Measurements from ENCODE around the gene MED31. TPM values are rescaled to one million over a fixed set of nuclear protein-coding genes. Genes with fewer than 3 reads are reported as not detected.
A peak's percentile ranks its signal among the peaks of the same experiment; 100 is the strongest.

Gene MED31
- total RNA-seq, 1 donor from 2014 or later = 21.0 TPM

DNA sequence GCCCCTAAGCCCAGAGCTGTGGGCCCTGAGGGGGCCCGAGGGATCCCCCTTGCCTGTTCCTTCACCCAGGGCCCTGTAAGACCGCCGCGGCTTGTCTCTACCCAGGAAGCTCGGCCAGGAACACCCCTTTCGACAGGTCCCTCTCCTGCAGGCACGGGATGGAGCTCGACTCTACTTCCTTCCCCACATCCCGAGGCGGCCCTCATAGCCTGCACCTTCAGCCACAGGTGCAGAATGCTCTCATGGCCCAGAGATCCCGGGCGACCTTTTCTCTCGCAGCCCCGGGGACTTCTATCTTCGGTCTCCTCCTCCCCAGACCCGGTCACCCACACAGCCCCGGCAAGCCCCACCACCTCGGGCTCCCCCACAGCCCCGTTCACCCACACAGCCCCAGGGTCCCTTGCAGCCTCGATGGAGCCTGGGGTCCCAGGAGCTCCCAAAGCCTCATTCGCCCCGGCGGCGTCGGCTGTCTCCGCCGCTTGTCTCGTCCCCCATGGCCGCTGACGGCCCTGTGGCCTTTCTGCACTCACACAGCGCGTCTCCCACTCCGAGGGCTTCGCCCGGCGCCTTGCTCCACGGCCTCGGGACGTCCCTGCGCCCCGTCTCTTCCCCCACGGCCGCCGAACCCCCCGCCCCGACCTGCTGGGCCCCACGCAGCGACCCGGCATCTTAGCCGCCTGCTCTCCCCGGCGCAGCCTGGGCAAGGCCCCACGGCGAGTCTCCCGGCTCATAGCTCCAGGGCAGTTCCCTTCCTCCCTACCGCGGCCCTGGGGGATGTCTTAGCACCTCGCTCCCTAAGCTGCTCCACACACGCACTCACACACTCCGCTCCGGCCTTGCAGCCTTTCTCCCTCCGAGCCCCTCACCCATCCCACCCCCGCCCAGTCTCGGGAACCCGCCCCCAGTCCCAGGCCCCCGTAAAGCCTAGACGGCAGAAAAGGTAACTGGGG lies 11.5 kb downstream of the MED31 start:
- peak overlapping the region; percentile 81 for H3K9ac ChIP-seq (ENCODE audit: low read length)
- H3K4me1 ChIP-seq (ENCODE audit: insufficient read depth, low read length) = peaks cover 28% of the 10 kb centered on the region
- no peaks in the 10 kb centered on the region for H3K9me3 ChIP-seq (ENCODE audit: insufficient read depth, low read depth, low read length)
- peak; percentile 46 for DNase-seq (ENCODE audit: low read depth)
- H3K4me3 ChIP-seq (ENCODE audit: insufficient read depth, low read depth, low read length) = peak overlapping the region; percentile 78
- H3K27me3 ChIP-seq (ENCODE audit: insufficient read depth, low read length) = no peaks in the 10 kb centered on the region
- Mint-ChIP-seq H3K36me3 (ENCODE audit: low read depth, unreplicated experiment) (peaks cover 9% of the 10 kb centered on the region), H3K27ac (ENCODE audit: unreplicated experiment) (peak overlapping the region; percentile 85), H3K27me3 (ENCODE audit: low read depth, unreplicated experiment) (no peaks in the 10 kb centered on the region), H3K4me3 (ENCODE audit: unreplicated experiment) (peak overlapping the region; percentile 97), H3K4me1 (ENCODE audit: low read depth, unreplicated experiment) (peaks cover 24% of the 10 kb centered on the region), H3K9me3 (ENCODE audit: unreplicated experiment) (no peaks in the 10 kb centered on the region)
- H4K20me1 ChIP-seq (ENCODE audit: insufficient read depth, low read length) = peaks cover 74% of the 10 kb centered on the region
- peaks cover 12% of the 10 kb centered on the region for H3K36me3 ChIP-seq (ENCODE audit: insufficient read depth, low read length)
- H3K4me2 ChIP-seq (ENCODE audit: low read length) = peak overlapping the region; percentile 96
- H2AFZ ChIP-seq (ENCODE audit: low read depth, low read length) = peak overlapping the region; percentile 74
- peak overlapping the region; percentile 76 for H3K27ac ChIP-seq (ENCODE audit: low read depth, low read length)
- TF ChIP-seq, protein P1, sequence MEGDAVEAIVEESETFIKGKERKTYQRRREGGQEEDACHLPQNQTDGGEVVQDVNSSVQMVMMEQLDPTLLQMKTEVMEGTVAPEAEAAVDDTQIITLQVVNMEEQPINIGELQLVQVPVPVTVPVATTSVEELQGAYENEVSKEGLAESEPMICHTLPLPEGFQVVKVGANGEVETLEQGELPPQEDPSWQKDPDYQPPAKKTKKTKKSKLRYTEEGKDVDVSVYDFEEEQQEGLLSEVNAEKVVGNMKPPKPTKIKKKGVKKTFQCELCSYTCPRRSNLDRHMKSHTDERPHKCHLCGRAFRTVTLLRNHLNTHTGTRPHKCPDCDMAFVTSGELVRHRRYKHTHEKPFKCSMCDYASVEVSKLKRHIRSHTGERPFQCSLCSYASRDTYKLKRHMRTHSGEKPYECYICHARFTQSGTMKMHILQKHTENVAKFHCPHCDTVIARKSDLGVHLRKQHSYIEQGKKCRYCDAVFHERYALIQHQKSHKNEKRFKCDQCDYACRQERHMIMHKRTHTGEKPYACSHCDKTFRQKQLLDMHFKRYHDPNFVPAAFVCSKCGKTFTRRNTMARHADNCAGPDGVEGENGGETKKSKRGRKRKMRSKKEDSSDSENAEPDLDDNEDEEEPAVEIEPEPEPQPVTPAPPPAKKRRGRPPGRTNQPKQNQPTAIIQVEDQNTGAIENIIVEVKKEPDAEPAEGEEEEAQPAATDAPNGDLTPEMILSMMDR (IDR thresholded peaks at IDR 0.05; ENCODE audit: insufficient read depth, low read depth, low read length) = no peak
- TF ChIP-seq EZH2 (IDR thresholded peaks at IDR 0.05; ENCODE audit: insufficient read depth, low read length) = no peak
- H3K79me2 ChIP-seq (ENCODE audit: insufficient read depth, low read length) = peaks cover 53% of the 10 kb centered on the region
- no peak for FAIRE-seq

DNA sequence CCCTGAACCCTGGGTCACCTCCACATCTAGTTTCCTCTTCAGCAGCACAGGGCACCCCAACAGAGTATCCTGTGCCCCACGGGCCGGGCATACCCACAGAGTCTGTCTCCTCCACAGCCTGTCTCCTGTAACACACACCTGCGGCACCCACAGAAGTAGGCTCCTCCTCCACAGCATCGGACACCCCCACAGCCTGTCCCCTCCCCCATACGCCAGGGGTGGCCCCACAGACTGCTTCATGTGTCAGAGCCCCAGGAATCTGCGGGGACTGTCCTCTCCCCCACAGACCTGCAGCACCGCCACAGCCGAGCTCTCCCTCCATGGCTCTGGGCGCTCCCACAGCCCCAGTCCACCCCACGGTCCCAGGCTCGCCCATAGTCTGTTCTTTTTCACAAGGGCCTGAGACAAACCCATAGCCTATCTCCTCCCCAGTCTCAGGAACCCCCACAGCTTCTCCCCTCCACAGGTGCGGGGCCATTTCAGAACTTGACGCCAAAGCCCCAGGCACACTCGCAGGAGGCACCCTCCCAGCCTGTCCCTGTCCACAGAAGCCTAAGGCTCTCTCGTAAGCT lies 12.3 kb downstream of the MED31 start:
- peak overlapping the region; percentile 97 for H3K4me3 Mint-ChIP-seq (ENCODE audit: unreplicated experiment)
- DNase-seq (ENCODE audit: low read depth) (no peak), FAIRE-seq (no peak)
- no peaks in the 10 kb centered on the region for H3K9me3 ChIP-seq (ENCODE audit: insufficient read depth, low read depth, low read length)
- no peaks in the 10 kb centered on the region for H3K27me3 ChIP-seq (ENCODE audit: insufficient read depth, low read length)
- H3K36me3 ChIP-seq (ENCODE audit: insufficient read depth, low read length) = peaks cover 7% of the 10 kb centered on the region
- H3K27me3 Mint-ChIP-seq (ENCODE audit: low read depth, unreplicated experiment) = no peaks in the 10 kb centered on the region
- peaks cover 21% of the 10 kb centered on the region for H3K4me1 Mint-ChIP-seq (ENCODE audit: low read depth, unreplicated experiment)
- H3K9ac ChIP-seq (ENCODE audit: low read length) = peak overlapping the region; percentile 81
- peaks cover 28% of the 10 kb centered on the region for H3K4me1 ChIP-seq (ENCODE audit: insufficient read depth, low read length)
- no peak overlapping the region for H3K27ac ChIP-seq (ENCODE audit: low read depth, low read length)
- H3K27ac Mint-ChIP-seq (ENCODE audit: unreplicated experiment) = peak overlapping the region; percentile 85
- no peaks in the 10 kb centered on the region for H3K9me3 Mint-ChIP-seq (ENCODE audit: unreplicated experiment)
- H3K36me3 Mint-ChIP-seq (ENCODE audit: low read depth, unreplicated experiment) = peaks cover 12% of the 10 kb centered on the region
- peaks cover 67% of the 10 kb centered on the region for H4K20me1 ChIP-seq (ENCODE audit: insufficient read depth, low read length)
- peak overlapping the region; percentile 96 for H3K4me2 ChIP-seq (ENCODE audit: low read length)
- H2AFZ ChIP-seq (ENCODE audit: low read depth, low read length) = no peak overlapping the region
- TF ChIP-seq, protein P1 (IDR thresholded peaks at IDR 0.05; ENCODE audit: insufficient read depth, low read depth, low read length) = no peak
- TF ChIP-seq EZH2 (IDR thresholded peaks at IDR 0.05; ENCODE audit: insufficient read depth, low read length) = no peak
- peaks cover 50% of the 10 kb centered on the region for H3K79me2 ChIP-seq (ENCODE audit: insufficient read depth, low read length)
- H3K4me3 ChIP-seq (ENCODE audit: insufficient read depth, low read depth, low read length) = peak overlapping the region; percentile 78

All from astrocyte (in vitro differentiated cells and primary cell).